Measurements from ENCODE around the gene RAB3C.

DNA sequence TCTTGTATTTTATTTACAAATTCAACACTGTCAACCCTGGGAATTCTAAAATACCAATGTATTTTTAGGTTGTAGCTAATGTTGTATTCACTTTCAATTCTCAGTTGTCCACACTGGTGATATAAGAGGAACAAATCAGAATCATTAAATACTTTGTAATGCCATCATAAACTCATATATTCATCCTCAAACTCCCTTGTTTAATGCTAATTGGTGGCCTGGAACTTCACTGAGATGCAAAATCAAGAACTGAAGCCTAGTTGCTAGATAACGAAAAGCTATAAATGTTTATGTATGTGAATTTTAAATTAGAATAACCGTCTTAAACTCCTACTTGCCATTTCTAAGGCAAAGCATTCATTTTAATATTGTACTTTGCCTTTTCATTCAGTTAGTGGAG lies 274.7 kb downstream of the RAB3C start:
- TF ChIP-seq TAF1 (IDR thresholded peaks at IDR 0.05; ENCODE audit: borderline replicate concordance, low read depth, low read length) = no peak
- no peak for TF ChIP-seq POLR2A (IDR thresholded peaks at IDR 0.05; ENCODE audit: low read depth, low read length)
